Neural cell (in vitro differentiated cells): ENCODE data around the gene DLEU7.

ENCODE experiments used
- CTCF ChIP-seq: fragments of 450-650 bp; IDR thresholded peaks from 2 replicates; pipeline ENCODE4 v1.5.1; 2014; ENCODE audit warnings: antibody characterized with exemption, mild to moderate bottlenecking, moderate library complexity; ENCODE audit not compliant: poor library complexity, severe bottlenecking
- EP300 ChIP-seq: fragments of 450-650 bp; conservative IDR thresholded peaks from 2 replicates; pipeline ENCODE4 v1.6.1; 2014; ENCODE audit warnings: antibody characterized with exemption, mild to moderate bottlenecking, moderate library complexity; ENCODE audit not compliant: poor library complexity, severe bottlenecking
- EZH2 ChIP-seq: fragments of 200-600, 300-800 bp; shearing (Covaris generic), sonication (generic); IDR thresholded peaks from 2 replicates; pipeline ENCODE4 v1.6.1; 2014; ENCODE audit warnings: antibody characterized with exemption, low read length, borderline replicate concordance, mild to moderate bottlenecking; ENCODE audit not compliant: insufficient read depth, poor library complexity, severe bottlenecking
- POLR2AphosphoS5 ChIP-seq: IDR thresholded peaks from 2 replicates; pipeline ENCODE4 v1.6.1; 2012
- RAD21 ChIP-seq: fragments of 450-650 bp; conservative IDR thresholded peaks from 2 replicates; pipeline ENCODE4 v1.6.1; 2014; ENCODE audit warnings: antibody characterized with exemption, mild to moderate bottlenecking, moderate library complexity
- REST ChIP-seq: IDR thresholded peaks from 2 replicates; pipeline ENCODE4 v1.6.1; 2012; ENCODE audit warnings: borderline replicate concordance
- TAF1 ChIP-seq: IDR thresholded peaks from 2 replicates; pipeline ENCODE4 v1.6.1; 2012; ENCODE audit warnings: low read depth

GRCh38 chr13:50850445-50850844 lies 7.0 kb upstream of the DLEU7 start:
- TF ChIP-seq EZH2, result no peak
- no peak for TF ChIP-seq CTCF
- TF ChIP-seq TAF1, result no peak
- no peak for TF ChIP-seq EP300
- TF ChIP-seq REST, result no peak
- no peak for TF ChIP-seq RAD21
- no peak for TF ChIP-seq POLR2AphosphoS5
